GM18858 (cell line): ENCODE measurements around the gene STRAP.
"Not testable (repeated sequence)": the region's sequence is repeated elsewhere in the genome, so short reads cannot be mapped to it uniquely, and the experiment has no call there.

Experiments
- ATAC-seq: cut with Tn5 transposase; IDR thresholded peaks from one replicate; pipeline ENCODE4 v1.9.1; 2021; ENCODE audit not compliant: unreplicated experiment

Gene STRAP

GRCh38 chr12:15868186-15868585, 14.0 kb upstream of the STRAP start:
- ATAC-seq, result no peak

GRCh38 chr12:15873556-15873955, 8.6 kb upstream of the STRAP start:
- ATAC-seq, result no peak

GRCh38 chr12:15874556-15875145, 7.5 kb upstream of the STRAP start:
- not testable (repeated sequence) for ATAC-seq

DNA sequence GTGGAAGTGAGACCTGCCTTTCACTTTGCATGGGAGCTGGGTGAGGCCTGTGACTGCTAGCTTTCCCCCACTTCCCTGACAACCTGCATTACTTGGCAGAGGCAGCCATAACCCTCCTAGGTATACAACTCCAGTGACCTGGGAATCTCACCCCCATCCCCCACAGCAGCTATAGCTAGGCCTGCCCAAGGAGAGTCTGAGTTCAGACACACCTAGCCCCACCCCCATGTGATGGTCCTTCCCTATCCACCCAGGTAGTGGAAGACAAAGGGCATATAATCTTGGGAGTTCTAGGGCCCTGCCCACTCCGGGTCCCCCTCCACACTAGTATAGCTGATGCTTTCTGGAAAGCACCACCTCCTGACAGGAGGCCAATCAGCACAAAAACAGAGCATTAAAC, 6.3 kb upstream of the STRAP start:
- ATAC-seq, result no peak

DNA sequence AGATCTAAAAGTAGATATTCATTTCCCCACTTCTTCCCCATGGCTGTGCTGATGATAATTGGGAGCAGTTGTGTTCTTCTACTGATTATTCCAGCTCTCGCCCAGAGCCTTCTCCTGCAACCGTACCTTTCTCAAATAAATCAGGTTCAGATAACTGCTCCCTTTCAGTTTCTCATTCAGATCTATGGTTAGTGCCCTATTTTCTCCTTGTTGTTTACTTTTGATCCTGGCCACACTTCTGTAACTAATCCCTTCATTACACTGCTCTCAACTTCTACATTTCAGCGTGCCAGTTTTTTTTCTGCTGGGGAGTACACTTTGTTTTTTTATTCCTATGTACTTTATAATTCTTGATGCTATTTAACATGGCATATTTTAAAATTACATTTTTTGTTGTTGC, 2.8 kb upstream of the STRAP start:
- ATAC-seq, result no peak

DNA sequence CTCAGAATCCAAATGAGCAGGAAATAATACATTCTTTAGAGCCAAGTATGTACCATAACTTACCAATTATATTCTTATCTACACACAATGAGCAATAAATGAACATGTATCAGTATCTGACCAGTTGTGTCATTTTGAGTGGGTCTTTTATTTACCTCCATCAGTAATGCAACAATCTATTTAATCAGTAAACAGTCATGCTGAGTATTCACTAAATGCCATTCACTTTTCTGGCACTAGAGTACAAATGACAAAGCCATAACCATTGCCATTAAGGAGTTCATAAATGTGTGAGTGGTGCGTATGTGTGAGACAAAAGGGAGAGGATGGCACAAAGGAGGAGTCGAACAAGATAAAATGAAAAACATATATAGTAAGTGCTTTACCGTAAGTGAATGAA, 1.5 kb upstream of the STRAP start:
- no peak for ATAC-seq

DNA sequence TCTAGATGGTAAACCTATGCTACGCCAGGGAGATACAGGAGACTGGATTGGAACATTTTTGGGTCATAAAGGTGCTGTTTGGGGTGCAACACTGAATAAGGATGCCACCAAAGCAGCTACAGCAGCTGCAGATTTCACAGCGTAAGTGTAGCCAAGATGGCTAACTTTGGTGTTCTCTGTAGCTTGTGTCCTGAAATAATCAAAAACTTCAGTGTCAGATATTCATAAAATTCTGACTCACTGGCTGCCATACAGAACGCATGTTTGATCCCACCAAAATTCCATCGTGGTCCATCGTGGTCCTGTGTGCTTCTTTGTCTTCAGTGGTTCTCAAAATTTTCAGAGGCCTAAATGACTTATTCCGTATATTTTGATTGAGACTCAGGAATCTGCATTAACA, 1.3 kb downstream of the STRAP start:
- ATAC-seq, result no peak

DNA sequence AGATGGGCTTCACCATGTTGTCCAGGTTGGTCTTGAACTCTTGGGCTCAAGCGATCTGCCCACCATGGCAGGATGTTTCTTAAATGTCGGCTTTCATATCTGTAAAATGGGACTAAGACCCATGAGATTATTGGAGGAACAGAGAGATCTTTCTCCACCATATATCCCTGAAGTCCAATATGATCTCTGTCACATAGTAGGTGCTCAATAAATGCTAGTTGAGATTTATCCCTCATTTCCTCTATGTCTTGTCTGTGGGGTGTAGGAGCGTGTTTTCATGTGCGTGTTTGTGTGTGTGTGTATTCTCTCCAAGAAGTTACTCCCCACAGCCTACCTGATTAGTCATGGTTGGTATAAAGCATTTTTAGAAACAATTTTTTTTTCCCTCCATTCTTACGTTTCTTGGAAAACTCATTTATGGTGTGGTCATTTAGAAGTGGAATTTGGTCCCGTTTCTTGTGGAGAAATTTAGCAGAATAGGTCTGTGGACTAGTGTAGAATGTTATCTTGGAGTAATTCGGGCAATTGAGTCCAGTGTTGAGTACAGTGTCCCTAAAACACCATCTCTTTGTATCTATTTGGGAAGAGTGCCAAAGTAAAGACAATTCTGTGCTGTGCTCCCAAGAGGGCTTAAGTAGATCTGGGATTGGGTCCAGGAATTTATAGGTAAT, 4.3 kb downstream of the STRAP start:
- no peak for ATAC-seq

GRCh38 chr12:15887043-15887817, 5.0 kb downstream of the STRAP start:
- ATAC-seq, result no peak

- no peak for ATAC-seq
Measured at GRCh38 chr12:15892645-15893259, 10.6 kb downstream of the STRAP start.

DNA sequence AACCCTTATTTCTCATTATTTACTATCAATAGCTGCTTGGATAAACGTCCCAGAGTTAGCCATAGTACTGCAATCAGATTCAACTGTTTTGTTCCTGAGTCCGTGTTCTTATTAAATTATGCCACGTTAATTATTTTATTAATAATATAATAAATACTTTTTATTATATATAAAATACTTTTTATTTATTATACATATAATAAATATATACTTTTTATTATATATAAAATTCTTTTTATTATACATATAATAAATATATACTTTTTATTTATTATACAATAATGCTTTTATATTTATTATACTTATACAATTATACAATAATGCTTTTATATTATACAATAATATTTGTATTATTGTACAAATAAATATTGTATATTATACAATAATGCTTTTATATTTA, 11.1 kb downstream of the STRAP start:
- ATAC-seq, result no peak

DNA sequence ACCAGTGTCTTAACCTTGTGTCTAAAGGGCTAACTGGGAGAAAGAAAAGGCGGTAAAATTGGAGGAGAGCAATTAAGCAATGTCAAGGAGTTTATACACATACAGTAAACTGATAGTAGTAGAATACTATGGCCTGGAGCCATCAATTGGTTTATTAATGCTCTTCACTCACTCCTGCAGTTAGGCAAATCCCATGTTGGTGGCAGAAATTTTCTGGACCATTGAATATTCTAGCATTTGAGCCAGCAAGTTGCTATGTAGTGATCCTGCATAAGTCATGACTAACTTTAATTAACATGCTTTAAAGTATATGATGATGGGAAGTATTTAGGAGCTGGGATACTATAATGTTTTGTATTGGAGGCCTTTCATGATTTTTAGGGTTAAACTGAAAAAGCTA, 14.7 kb downstream of the STRAP start:
- ATAC-seq, result no peak

- ATAC-seq, result no peak
Measured at GRCh38 chr12:15897433-15897832, 15.2 kb downstream of the STRAP start.

- no peak for ATAC-seq
Measured at GRCh38 chr12:15899282-15899870, 17.2 kb downstream of the STRAP start.

GRCh38 chr12:15904378-15904920, 22.3 kb downstream of the STRAP start:
- no peak for ATAC-seq

DNA sequence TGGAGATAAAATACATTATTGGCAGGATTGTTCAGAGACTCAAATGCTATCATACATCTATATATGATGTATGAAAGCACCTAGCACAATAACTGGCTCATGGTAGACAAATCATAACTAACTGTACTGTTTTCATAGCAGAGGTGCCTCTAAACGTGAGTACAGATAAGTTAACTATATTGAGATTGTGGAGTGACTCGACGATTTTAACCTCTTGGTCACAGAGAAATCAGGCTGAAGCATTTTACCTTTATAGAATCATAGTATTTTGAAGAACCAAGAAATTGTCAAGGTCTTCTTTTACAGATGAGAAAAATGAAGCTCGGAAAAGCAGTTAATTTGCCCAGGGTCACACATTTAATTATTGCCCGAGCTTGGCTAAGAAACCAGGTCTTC, 28.3 kb downstream of the STRAP start:
- no peak for ATAC-seq

DNA sequence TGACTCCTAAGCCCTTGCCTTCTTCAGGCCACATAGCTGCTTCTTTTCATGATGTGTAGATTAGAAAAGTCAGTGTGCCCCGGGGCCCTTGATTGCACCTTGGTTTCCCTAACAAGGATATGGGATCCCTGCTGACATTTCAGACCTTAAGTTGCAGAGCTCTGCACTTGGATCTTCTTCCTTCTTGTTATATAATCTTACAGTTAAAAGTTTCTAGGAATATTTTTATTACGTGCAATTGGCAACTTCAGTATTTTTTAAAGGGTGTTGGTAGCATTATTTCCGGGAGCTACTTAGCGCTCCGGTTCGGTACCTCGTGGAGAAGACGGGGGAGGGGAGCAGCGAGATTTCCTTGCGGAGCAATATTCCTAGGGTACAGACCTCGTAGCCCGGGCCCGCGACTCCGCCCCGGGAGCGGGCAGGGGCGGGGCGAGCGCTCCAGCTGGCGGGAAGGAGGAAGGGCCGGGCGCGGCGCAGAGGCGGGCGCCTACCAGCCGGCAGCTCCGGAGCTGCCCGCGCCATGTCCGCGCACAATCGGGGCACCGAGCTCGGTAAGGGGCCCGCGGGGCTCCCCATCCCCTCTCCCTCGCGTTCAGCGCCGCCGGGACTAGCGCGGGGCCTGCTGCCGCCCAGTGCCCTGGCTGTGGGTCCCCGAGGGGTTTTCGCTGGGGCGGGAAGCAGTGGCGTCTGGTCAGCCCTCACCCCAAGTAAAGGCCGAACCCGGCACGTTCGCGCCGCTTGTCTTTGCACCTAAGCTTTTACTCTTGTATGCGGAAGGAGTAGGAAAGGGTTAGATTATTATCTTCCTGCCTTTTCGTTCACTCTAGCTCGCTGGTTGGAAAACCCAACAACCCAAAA, 28.9 kb downstream of the STRAP start, which contains the start of gene DERA:
TSS of gene DERA (plus strand) at position 469 of the 858 bp plus-strand sequence. CDS start at position 521, 52 bp downstream.
- ATAC-seq, result peak; percentile 83

- ATAC-seq, result not testable (repeated sequence)
Measured at GRCh38 chr12:15911931-15912330, 29.7 kb downstream of the STRAP start.

GRCh38 chr12:15914131-15914530, 31.9 kb downstream of the STRAP start:
- not testable (repeated sequence) for ATAC-seq

GRCh38 chr12:15918066-15918465, 35.9 kb downstream of the STRAP start:
- ATAC-seq, result no peak
